SU-DHL-6 (cell line): ENCODE data around the gene CCDC7.
"Not testable (repeated sequence)": the region's sequence is repeated elsewhere in the genome, so short reads cannot be mapped to it uniquely, and the experiment has no call there.

ENCODE experiments used
- CTCF ChIP-seq: fragments of 200-600 bp; sonication (generic); IDR thresholded peaks from one replicate; pipeline ENCODE4 v1.5.1; 2017; ENCODE audit warnings: antibody characterized with exemption, mild to moderate bottlenecking, low read length, moderate library complexity; ENCODE audit not compliant: insufficient read depth, poor library complexity, severe bottlenecking
- EZH2phosphoT487 ChIP-seq: fragments of 200-600 bp; sonication (generic), shearing (Covaris generic); conservative IDR thresholded peaks from 2 replicates; pipeline ENCODE4 v1.6.1; 2018; ENCODE audit warnings: mild to moderate bottlenecking, antibody characterized with exemption, low read length, moderate library complexity, mixed read lengths

GRCh38 chr10:32483019-32483502 is 37.1 kb downstream of the CCDC7 start:
- TF ChIP-seq CTCF, EZH2phosphoT487: not testable (repeated sequence)
